Right atrium auricular region (tissue), 2 donors: ENCODE results near the gene MUCL3. TPM values are rescaled to one million over a fixed set of nuclear protein-coding genes. Genes with fewer than 3 reads are reported as not detected.

Experiments
- DNase-seq: peaks from one replicate; pipeline ENCODE4 v3.0.0-alpha.2; 2019; ENCODE audit warnings: low spot score
- H3K27ac ChIP-seq, 2 donors: fragments of 200-600 bp; sonication (generic); 1 replicate in 1 of 2; 2 replicates in 1 of 2; pipeline ENCODE4 v1.5.1; 2016 to 2019
- H3K27me3 ChIP-seq, 2 donors: fragments of 200-600 bp; sonication (generic); one replicate each; pipeline versions ENCODE4 v1.5.1 to v1.6.0; 2017 to 2019
- H3K36me3 ChIP-seq: fragments of 200-600 bp; sonication (generic); one replicate; pipeline ENCODE4 v1.5.1; 2016
- H3K4me1 ChIP-seq, 2 donors: fragments of 200-600 bp; sonication (generic); one replicate each; pipeline versions ENCODE4 v1.5.1 to v1.6.0; 2017 to 2019
- H3K4me3 ChIP-seq, 2 donors: fragments of 200-600 bp; sonication (generic); 1 replicate in 1 of 2; 2 replicates in 1 of 2; pipeline ENCODE4 v1.5.1; 2017 to 2019; ENCODE audit warnings: mild to moderate bottlenecking in 1 of 2, moderate library complexity in 1 of 2
- H3K9me3 ChIP-seq, 2 donors: fragments of 200-600 bp; sonication (generic); one replicate each; pipeline ENCODE4 v1.5.1; 2019
- CTCF ChIP-seq, 2 donors: fragments of 200-600 bp; sonication (generic); IDR thresholded peaks; one replicate each; pipeline ENCODE4 v1.5.1; 2019; ENCODE audit warnings: antibody characterized with exemption in 2 of 2
- total RNA-seq, 2 donors: library from RNA; depleted of rRNA; stranded (reverse); fragments of >200 nt; gene quantifications; one replicate each; pipeline ENCODE4 v1.1.0, GENCODE V29; 2016

MUCL3 gene
- total RNA-seq, 2 donors from 2014 or later = not detected

GRCh38 chr6:30938730-30939129 is 2.0 kb upstream of the MUCL3 start:
- no peak for TF ChIP-seq CTCF (IDR thresholded peaks at IDR 0.05)
- H3K9me3 ChIP-seq = no peaks in the 10 kb centered on the region
- H3K27ac ChIP-seq = no peak overlapping the region
- H3K4me1 ChIP-seq = peaks cover 0 to 12% of the 10 kb centered on the region in 2 donors
- H3K27me3 ChIP-seq = no peaks in the 10 kb centered on the region
- DNase-seq = no peak
- no peak overlapping the region for H3K4me3 ChIP-seq
- no peaks in the 10 kb centered on the region for H3K36me3 ChIP-seq

- H3K36me3 ChIP-seq = no peaks in the 10 kb centered on the region
- H3K27me3 ChIP-seq = no peaks in the 10 kb centered on the region
- H3K4me3 ChIP-seq = no peak overlapping the region
- H3K9me3 ChIP-seq = no peaks in the 10 kb centered on the region
- H3K4me1 ChIP-seq = peaks cover 0 to 12% of the 10 kb centered on the region in 2 donors
- H3K27ac ChIP-seq = no peak overlapping the region
- no peak for TF ChIP-seq CTCF (IDR thresholded peaks at IDR 0.05)
- DNase-seq = no peak
These were observed 1.3 kb upstream of the MUCL3 start for GRCh38 chr6:30939473-30939872.

GRCh38 chr6:30942338-30943060 is 1.7 kb downstream of the MUCL3 start:
- H3K36me3 ChIP-seq = no peaks in the 10 kb centered on the region
- H3K4me3 ChIP-seq = no peak overlapping the region
- TF ChIP-seq CTCF (IDR thresholded peaks at IDR 0.05) = peak; percentile 18 to 45
- H3K4me1 ChIP-seq = peaks cover 0 to 12% of the 10 kb centered on the region in 2 donors
- no peaks in the 10 kb centered on the region for H3K27me3 ChIP-seq
- no peak overlapping the region for H3K27ac ChIP-seq
- H3K9me3 ChIP-seq = no peaks in the 10 kb centered on the region
- DNase-seq = peak; percentile 65

- H3K4me3 ChIP-seq = no peak overlapping the region
These were observed 3.3 kb downstream of the MUCL3 start for GRCh38 chr6:30944051-30944450.

GRCh38 chr6:30945281-30945680 is 4.5 kb downstream of the MUCL3 start:
- Histone ChIP-seq H3K36me3 (no peaks in the 10 kb centered on the region), H3K27me3 (no peaks in the 10 kb centered on the region), H3K27ac (no peak overlapping the region), H3K4me3 (no peak overlapping the region), H3K9me3 (no peaks in the 10 kb centered on the region), H3K4me1 (peaks cover 0 to 12% of the 10 kb centered on the region in 2 donors)
- DNase-seq = no peak
- TF ChIP-seq CTCF (IDR thresholded peaks at IDR 0.05) = no peak

More at GRCh38 chr6:30944051-30944450, 3.3 kb downstream of the MUCL3 start:
- no peaks in the 10 kb centered on the region for H3K9me3 ChIP-seq
- no peaks in the 10 kb centered on the region for H3K36me3 ChIP-seq
- DNase-seq = no peak
- H3K4me1 ChIP-seq = peaks cover 0 to 12% of the 10 kb centered on the region in 2 donors
- H3K27me3 ChIP-seq = no peaks in the 10 kb centered on the region
- H3K27ac ChIP-seq = no peak overlapping the region
- TF ChIP-seq CTCF (IDR thresholded peaks at IDR 0.05) = no peak

GRCh38 chr6:30947231-30947630 is 6.5 kb downstream of the MUCL3 start:
- no peaks in the 10 kb centered on the region for H3K9me3 ChIP-seq
- H3K36me3 ChIP-seq = no peaks in the 10 kb centered on the region
- peaks cover 0 to 11% of the 10 kb centered on the region in 2 donors for H3K4me1 ChIP-seq
- TF ChIP-seq CTCF (IDR thresholded peaks at IDR 0.05) = no peak
- no peak for DNase-seq
- no peak overlapping the region for H3K27ac ChIP-seq
- H3K27me3 ChIP-seq = no peaks in the 10 kb centered on the region
- H3K4me3 ChIP-seq = no peak overlapping the region
